ENCODE data around the gene C19orf18. TPM values are rescaled to one million over a fixed set of nuclear protein-coding genes. Genes with fewer than 3 reads are reported as not detected.
"Not testable (repeated sequence)": the region's sequence is repeated elsewhere in the genome, so short reads cannot be mapped to it uniquely, and the experiment has no call there.

The C19orf18 gene
- total RNA-seq, 5 donors from 2014 or later (not counting 1 experiment from before 2014, with no cell fraction given), result 0.66 to 1.2 (median 0.93) TPM

GRCh38 chr19:57916168-57916995 lies 58.0 kb downstream of the C19orf18 start, which contains the start of gene ZNF417:
TSS of gene ZNF417 (minus strand) at chr19:57916592. CDS start at chr19:57916411, 181 bp downstream.
- Histone ChIP-seq H3K27ac (ENCODE audit: low read length) (peak within 1 kb of the TSS; percentile 78), H3K36me3 (ENCODE audit: control insufficient read depth in 2 of 2, extremely low read depth in 1 of 2, insufficient read depth in 1 of 2, low read length in 1 of 2) (peaks cover 0 to 11% of the 10 kb centered on the region in 2 donors), H3K4me3 (ENCODE audit: control insufficient read depth in 1 of 2, extremely low read depth in 1 of 2, low read length in 1 of 2) (peak within 1 kb of the TSS; percentile 76 to 96), H3K4me1 (ENCODE audit: control insufficient read depth in 1 of 2, extremely low read depth in 1 of 2, insufficient read depth in 2 of 2, low read length in 2 of 2) (peaks cover 10 to 17% of the 10 kb centered on the region in 2 experiments)
- Mint-ChIP-seq H3K36me3 (peaks cover 49% of the 10 kb centered on the region), H3K9me3 (peaks cover 20 to 34% (median 29%) of the 10 kb centered on the region in 3 donors), H3K4me1 (peaks cover 33 to 42% (median 41%) of the 10 kb centered on the region in 3 donors), H3K4me3 (peak within 1 kb of the TSS; percentile 95 to 98 (median 95)), H3K27ac (peak within 1 kb of the TSS; percentile 92 to 97)
- POLR2A ChIA-PET, result interaction anchor here (0.5 to 1.0 kb wide), 9 partner anchors 22 to 1791 kb away, joined by 3 to 8 read pairs (median 3); partner anchors contain the start of gene ZNF776 (in 1 of the 2)
- H3K27me3 ChIP-seq (replicated peaks in 1 of 2; ENCODE audit: control insufficient read depth in 2 of 2, extremely low read depth in 1 of 2, insufficient read depth in 2 of 2, low read length in 1 of 2); H3K27me3 Mint-ChIP-seq; H3K9me3 ChIP-seq: not testable (repeated sequence)
- DNase-seq, result peak; percentile 63 to 95 (median 89)
- CTCF ChIA-PET, result interaction anchor here in 1 of 2 donors (1.3 to 1.4 kb wide), 2 partner anchors 20 to 97 kb away, joined by 6 read pairs; partner anchors contain the start of gene ZNF418
- peak; percentile 99 to 100 (median 100) for ATAC-seq (replicated peaks in 1 of 4)
- WGBS (ENCODE audit: insufficient coverage), result 0% methylated on average over 40 of the region's 51 CpGs

DNA sequence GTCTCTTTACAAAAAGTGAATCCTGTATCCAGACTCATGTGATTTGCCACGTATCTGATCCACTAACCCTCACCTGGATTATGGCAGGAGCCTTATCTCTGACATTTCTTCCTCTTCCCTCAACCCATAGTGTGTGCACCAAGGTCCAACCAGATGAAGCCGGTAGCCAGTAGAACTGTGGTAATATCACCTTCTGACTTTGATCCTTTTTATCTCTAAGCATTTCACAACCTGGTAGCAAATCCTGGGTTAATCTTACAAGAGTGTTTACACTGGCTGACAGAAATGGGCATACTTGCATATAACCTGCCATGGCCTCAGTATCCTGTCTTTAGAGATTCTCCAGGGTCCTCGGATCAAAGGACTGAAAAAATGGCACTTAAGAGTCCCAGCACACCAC lies 59.8 kb downstream of the C19orf18 start:
- Histone ChIP-seq H3K27ac (ENCODE audit: low read length) (no peak overlapping the region), H3K27me3 (replicated peaks in 1 of 2; ENCODE audit: control insufficient read depth in 2 of 2, extremely low read depth in 1 of 2, insufficient read depth in 2 of 2, low read length in 1 of 2) (no peaks in the 10 kb centered on the region), H3K9me3 (no peaks in the 10 kb centered on the region), H3K36me3 (ENCODE audit: control insufficient read depth in 2 of 2, extremely low read depth in 1 of 2, insufficient read depth in 1 of 2, low read length in 1 of 2) (peaks cover 5 to 23% of the 10 kb centered on the region in 2 donors), H3K4me1 (ENCODE audit: control insufficient read depth in 1 of 2, extremely low read depth in 1 of 2, insufficient read depth in 2 of 2, low read length in 2 of 2) (peaks cover 10 to 17% of the 10 kb centered on the region in 2 experiments), H3K4me3 (ENCODE audit: control insufficient read depth in 1 of 2, extremely low read depth in 1 of 2, low read length in 1 of 2) (no peak overlapping the region)
- DNase-seq (no peak), ATAC-seq (replicated peaks in 1 of 4) (no peak)
- Mint-ChIP-seq H3K4me1 (peaks cover 33 to 42% (median 41%) of the 10 kb centered on the region in 3 donors), H3K36me3 (peaks cover 56% of the 10 kb centered on the region), H3K4me3 (peak overlapping the region; percentile 95 to 98 (median 95)), H3K27me3 (no peaks in the 10 kb centered on the region), H3K9me3 (peaks cover 21 to 35% (median 26%) of the 10 kb centered on the region in 3 donors), H3K27ac (no peak overlapping the region)
- ChIA-PET CTCF (interaction anchor here in 1 of 2 donors (0.7 kb wide), 1 partner anchor 90 kb away, joined by 5 read pairs; no protein-coding TSS in a partner anchor), POLR2A (no interaction called here)
- WGBS (ENCODE audit: insufficient coverage), result 100% methylated on average over 2 of the region's 3 CpGs

Other genes with a start within 250 kb of the C19orf18 start
- 10 to 100 TPM; 15.2 to 32.8 (median 30.4) TPM for gene ZNF671, start 246.9 kb downstream of the C19orf18 start, total RNA-seq
- gene ZNF776, start 227.7 kb downstream of the C19orf18 start, total RNA-seq, result 10 to 100 TPM; 14.3 to 36.5 (median 26.9) TPM
- gene ZNF586, start 204.9 kb downstream of the C19orf18 start, total RNA-seq, result 10 to 100 TPM; 34.0 to 46.9 (median 40.1) TPM
- 10 to 100 TPM; 12.7 to 18.9 (median 16.2) TPM for gene ZNF552, start 159.6 kb downstream of the C19orf18 start, total RNA-seq
- 10 to 100 TPM; 16.5 to 27.7 (median 22.8) TPM for gene ZNF587B, start 144.2 kb downstream of the C19orf18 start, total RNA-seq
- 10 to 100 TPM; 56.6 to 60.5 (median 56.8) TPM for gene ZNF587, start 124.7 kb downstream of the C19orf18 start, total RNA-seq
- 10 to 100 TPM; 22.1 to 38.8 (median 36.2) TPM for gene ZNF814, start 85.5 kb downstream of the C19orf18 start, total RNA-seq
- 10 to 100 TPM; 23.6 to 39.7 (median 36.6) TPM for gene ZNF417, start 57.9 kb downstream of the C19orf18 start, total RNA-seq
- 1 to 10 TPM; 2.3 to 9.0 (median 6.3) TPM for gene ZNF418, start 39.1 kb downstream of the C19orf18 start, total RNA-seq
- 10 to 100 TPM in 4 of 5 donors, 1 to 10 TPM in 1; 9.7 to 13.6 (median 12.0) TPM for gene ZNF256, start 26.8 kb downstream of the C19orf18 start, total RNA-seq
- 10 to 100 TPM in 4 of 5 donors, 1 to 10 TPM in 1; 8.2 to 40.5 (median 26.4) TPM for gene ZNF606, start 28.3 kb upstream of the C19orf18 start, total RNA-seq
- gene ZSCAN1, start 59.5 kb upstream of the C19orf18 start, total RNA-seq, result not detected
- 1 to 10 TPM; 1.2 to 2.8 (median 2.1) TPM for gene ZNF135, start 84.7 kb upstream of the C19orf18 start, total RNA-seq
- gene ZSCAN18, start 123.7 kb upstream of the C19orf18 start, total RNA-seq, result 10 to 100 TPM; 45.3 to 62.6 (median 52.4) TPM
- gene ZNF329, start 176.3 kb upstream of the C19orf18 start, total RNA-seq, result 10 to 100 TPM; 11.5 to 14.9 (median 14.1) TPM
- gene ZNF274, start 208.5 kb upstream of the C19orf18 start, total RNA-seq, result 10 to 100 TPM; 44.9 to 70.7 (median 63.4) TPM